Fibroblast of skin of scalp (primary cell): ENCODE data around the gene CNGB1.
"Not testable (repeated sequence)": the region's sequence is repeated elsewhere in the genome, so short reads cannot be mapped to it uniquely, and the experiment has no call there.

Experiments used
- DNase-seq: peaks from one replicate; pipeline ENCODE4 v3.0.0-alpha.2; 2013

CNGB1 gene

GRCh38 chr16:57848181-57848580 lies 122.7 kb downstream of the CNGB1 start:
- no peak for DNase-seq

DNA sequence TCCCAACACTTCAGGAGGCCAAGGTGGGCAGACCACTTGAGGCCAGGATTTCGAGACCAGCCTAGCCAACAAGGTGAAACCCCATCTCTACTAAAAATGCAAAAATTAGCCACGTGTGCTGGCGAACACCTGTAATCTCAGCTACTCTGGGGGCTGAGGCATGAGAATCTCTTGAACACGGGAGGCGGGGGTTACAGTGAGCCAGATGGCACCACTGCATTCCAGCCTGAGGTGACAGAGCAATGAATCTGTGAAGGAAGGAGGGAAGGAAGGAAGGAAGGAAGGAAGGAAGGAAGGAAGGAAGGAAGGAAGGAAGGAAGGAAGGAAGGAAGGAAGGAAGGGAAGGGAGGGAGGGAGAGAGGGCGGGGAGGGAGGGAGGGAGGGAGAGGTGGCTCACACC lies 124.0 kb downstream of the CNGB1 start:
- not testable (repeated sequence) for DNase-seq

GRCh38 chr16:57846078-57846697 lies 124.7 kb downstream of the CNGB1 start:
- no peak for DNase-seq

DNA sequence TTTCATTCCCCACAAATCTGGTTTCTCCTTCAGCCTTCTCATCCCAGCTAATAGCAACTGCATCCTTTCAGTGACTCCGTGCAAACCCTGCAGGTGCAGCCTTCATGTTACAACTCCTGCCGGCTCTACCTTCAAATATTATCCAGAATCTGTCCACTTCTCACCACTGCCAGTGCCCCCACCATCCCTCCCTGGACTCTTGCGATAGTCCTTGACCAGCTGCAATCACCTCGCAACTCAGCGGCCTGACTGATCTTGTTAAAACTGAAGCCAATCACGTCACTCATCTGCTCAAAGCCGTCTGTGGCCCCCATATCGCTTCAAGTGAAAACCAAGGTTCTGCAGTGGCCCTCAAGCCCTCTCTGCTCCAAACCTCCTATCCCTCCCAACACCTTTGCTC lies 125.8 kb downstream of the CNGB1 start:
- no peak for DNase-seq

GRCh38 chr16:57844416-57845030 lies 126.4 kb downstream of the CNGB1 start:
- DNase-seq, result no peak

DNA sequence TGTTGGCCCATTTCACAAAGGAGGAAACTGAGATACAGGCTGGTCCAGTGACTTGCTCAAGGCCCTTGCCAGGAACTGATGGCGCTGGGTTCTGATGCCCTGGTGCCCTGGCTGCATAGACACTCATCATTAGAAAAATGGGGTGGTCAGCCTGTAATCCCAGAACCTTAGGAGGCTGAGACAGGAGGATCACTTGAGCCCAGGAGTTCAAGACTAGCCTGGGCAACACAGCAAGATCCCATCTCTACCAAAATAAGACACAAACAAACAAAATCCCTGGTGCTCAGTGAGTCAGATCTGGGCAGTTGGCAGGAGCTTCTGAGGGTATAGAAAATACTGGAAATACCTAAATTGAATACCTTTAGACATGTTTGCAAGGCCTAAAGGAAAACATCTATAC lies 127.5 kb downstream of the CNGB1 start:
- no peak for DNase-seq

GRCh38 chr16:57842601-57843000 lies 128.3 kb downstream of the CNGB1 start:
- peak; percentile 8 for DNase-seq

DNA sequence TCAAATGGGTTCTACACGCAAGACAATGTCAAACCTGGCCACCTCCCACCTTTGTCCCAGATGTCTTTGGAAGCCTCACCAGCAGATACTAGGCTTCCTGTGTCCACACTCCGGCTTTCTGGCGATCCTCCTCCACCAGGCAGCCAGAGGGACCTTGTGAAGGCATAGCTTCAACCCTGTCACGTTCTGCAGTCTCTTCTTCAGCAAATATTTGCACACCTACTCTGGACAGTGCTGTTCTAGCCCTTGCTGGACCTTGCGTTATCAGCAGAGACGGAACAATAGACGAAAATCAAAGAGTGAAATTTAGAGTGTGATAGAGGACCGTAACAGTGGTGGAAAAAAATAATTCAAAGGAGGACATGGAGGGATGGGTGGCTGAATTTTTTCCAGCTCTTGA lies 130.1 kb downstream of the CNGB1 start:
- DNase-seq, result no peak

DNA sequence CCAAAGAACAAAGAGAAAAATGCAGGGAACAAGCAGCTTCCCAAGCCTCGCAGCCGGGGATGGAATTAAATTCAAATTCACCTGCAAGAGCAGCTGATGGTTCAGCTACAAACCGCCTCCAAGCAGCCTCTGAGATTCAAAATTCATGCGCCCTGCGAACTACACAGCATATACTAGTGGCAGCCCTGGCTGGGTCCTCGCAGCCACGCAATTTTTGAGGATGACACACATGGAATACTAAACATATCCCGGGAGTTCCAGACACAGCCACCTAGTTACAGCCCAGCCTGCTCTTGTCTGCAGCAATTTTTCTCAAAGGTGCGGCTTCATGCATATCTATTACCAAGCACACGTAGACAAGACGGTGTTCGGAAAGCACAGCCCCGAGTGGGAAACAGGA lies 132.8 kb downstream of the CNGB1 start:
- no peak for DNase-seq

DNA sequence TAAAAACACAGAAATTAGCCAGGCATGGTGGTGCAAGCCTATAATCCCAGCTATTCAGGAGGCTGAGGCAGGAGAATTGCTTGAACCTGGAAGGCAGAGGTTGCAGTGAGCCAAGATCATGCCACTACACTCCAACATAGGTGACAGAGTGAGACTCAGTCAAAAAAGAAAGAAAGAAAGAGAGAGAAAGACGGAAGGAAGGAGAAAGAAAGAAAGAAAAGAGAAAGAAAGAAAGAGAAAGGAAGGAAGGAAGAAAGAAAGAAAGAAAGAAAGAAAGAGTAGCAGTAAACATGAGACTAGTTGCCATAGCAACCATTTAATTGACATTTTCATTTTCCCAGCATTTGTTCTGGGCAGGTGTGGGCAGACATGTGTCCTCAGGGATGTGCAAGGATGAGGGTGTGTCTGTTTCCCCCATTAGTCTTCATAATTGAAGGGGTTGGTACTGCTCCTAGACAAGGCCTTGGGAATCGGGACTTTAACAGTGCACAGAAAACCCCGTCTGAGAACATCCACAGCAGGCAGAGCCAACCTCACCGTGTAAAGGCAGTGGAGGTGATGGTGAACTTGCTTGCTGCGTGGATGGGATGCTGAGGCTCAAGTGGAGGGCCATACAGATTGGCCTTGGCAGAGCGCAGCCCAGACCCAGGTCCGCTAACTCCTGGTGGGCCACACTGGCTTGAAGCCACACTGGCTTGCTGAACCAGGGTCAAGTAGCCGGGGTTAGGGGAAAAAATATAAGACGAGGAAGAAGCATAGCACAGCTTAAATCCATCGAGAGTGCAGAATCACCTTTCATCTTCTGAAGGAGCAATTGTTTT lies 133.4 kb downstream of the CNGB1 start:
- DNase-seq, result no peak

DNA sequence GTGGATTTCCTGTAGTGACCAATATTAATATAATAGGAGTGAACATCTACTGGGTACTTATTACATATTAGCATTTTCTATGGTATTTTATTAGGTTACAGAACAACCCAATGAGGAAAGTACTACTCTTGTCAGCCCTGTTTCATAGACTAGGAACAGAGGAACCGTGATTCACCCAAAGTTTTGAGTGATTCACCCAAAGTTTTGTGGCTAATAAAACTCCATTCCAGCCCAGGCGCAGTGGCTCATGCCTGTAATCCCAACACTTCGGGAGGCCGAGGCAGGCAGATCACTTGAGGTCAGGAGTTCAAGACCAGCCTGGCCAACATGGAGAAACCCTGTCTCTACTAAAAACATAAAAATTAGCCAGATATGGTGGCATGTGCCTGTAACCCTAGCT lies 135.5 kb downstream of the CNGB1 start:
- DNase-seq, result peak; percentile 53

GRCh38 chr16:57834936-57835335 lies 136.0 kb downstream of the CNGB1 start:
- DNase-seq, result no peak
